Endothelial cell of umbilical vein (primary cell): ENCODE data around the gene GNB2. TPM values are rescaled to one million over a fixed set of nuclear protein-coding genes. Genes with fewer than 3 reads are reported as not detected.

Experiments used
- BruUV-seq: library from RNA; stranded (reverse); fragments of 400-500 nt; replicated peaks from 2 replicates; lab custom pipeline; 2021; lab: Mats Ljungman, UMichigan
- CTCF ChIA-PET: fragments of 300-600, 350-600 bp; sonication (Branson Sonifier 250); formaldehyde crosslinking; loops from one replicate; lab custom pipeline; 2021; ENCODE audit warnings: antibody characterized with exemption, inconsistent platforms; lab: Charles Lee
- POLR2A ChIA-PET: fragments of 300-600, 350-600 bp; sonication (Branson Sonifier 250); formaldehyde crosslinking; loops from one replicate; lab custom pipeline; 2021; ENCODE audit warnings: antibody characterized with exemption, inconsistent platforms; lab: Charles Lee
- DNase-seq: peaks from one replicate; pipeline ENCODE4 v3.0.0-alpha.2; 2011; ENCODE audit warnings: low read depth, low spot score
- FAIRE-seq: peaks from 2 replicates; lab custom pipeline; 2011; peaks lifted over from hg19 to GRCh38; lab: Jason Lieb, UNC
- H2AFZ ChIP-seq: 2 replicates; pipeline ENCODE4 v1.6.0; 2012; ENCODE audit warnings: low read depth, low read length, control low read depth, inconsistent platforms
- H3K27ac ChIP-seq: 2 replicates; pipeline ENCODE4 v1.5.1; 2011; ENCODE audit warnings: low read depth, mild to moderate bottlenecking, control low read depth, low read length, moderate library complexity; ENCODE audit not compliant: insufficient read depth
- H3K27me3 ChIP-seq, 2 experiments: 2 replicates each; pipeline versions ENCODE4 v1.6.0 to v1.6.1; 2011; ENCODE audit warnings: low read length in 2 of 2, mixed read lengths in 1 of 2; ENCODE audit not compliant: control insufficient read depth in 2 of 2, insufficient read depth in 2 of 2
- H3K36me3 ChIP-seq, 2 experiments: 2 replicates in 1 of 2; 3 replicates in 1 of 2; pipeline ENCODE4 v1.5.1; 2011; ENCODE audit warnings: low read length in 2 of 2, mild to moderate bottlenecking in 1 of 2, moderate library complexity in 1 of 2; ENCODE audit not compliant: control insufficient read depth in 2 of 2, insufficient read depth in 2 of 2; ENCODE audit errors: extremely low read depth in 1 of 2
- H3K4me1 ChIP-seq: 3 replicates; pipeline ENCODE4 v1.5.1; 2011; ENCODE audit warnings: mild to moderate bottlenecking, low read length; ENCODE audit not compliant: control insufficient read depth, insufficient read depth; ENCODE audit errors: extremely low read depth
- H3K4me2 ChIP-seq: 2 replicates; pipeline ENCODE4 v1.6.1; 2011; ENCODE audit warnings: low read length, control low read depth, mixed read lengths; ENCODE audit not compliant: insufficient read depth
- H3K4me3 ChIP-seq, 3 experiments: fragments of 200-600 bp in 1 of 3; sonication (generic), shearing (Covaris generic) in 1 of 3; replicated peaks in 1 of 3; 2 replicates each; pipeline ENCODE4 v1.5.1; 2011 to 2016; ENCODE audit warnings: control low read depth in 3 of 3, low read length in 3 of 3, mild to moderate bottlenecking in 2 of 3, inconsistent platforms in 1 of 3, low read depth in 1 of 3, moderate library complexity in 1 of 3; ENCODE audit not compliant: insufficient read depth in 1 of 3
- H3K79me2 ChIP-seq: 2 replicates; pipeline ENCODE4 v1.6.0; 2012; ENCODE audit warnings: low read length, inconsistent platforms; ENCODE audit not compliant: control insufficient read depth, insufficient read depth
- H3K9ac ChIP-seq: replicated peaks from 2 replicates; pipeline ENCODE3; 2011; ENCODE audit warnings: low read length, control low read depth; ENCODE audit not compliant: insufficient read depth; ENCODE audit errors: extremely low read depth
- H3K9me1 ChIP-seq: replicated peaks from 3 replicates; pipeline ENCODE4 v1.6.0; 2011; ENCODE audit warnings: mild to moderate bottlenecking, low read length; ENCODE audit not compliant: control insufficient read depth, insufficient read depth; ENCODE audit errors: extremely low read depth
- H3K9me3 ChIP-seq: replicated peaks from 2 replicates; pipeline ENCODE4 v1.5.1; 2012; ENCODE audit warnings: low read length, inconsistent platforms; ENCODE audit not compliant: control insufficient read depth, insufficient read depth
- H4K20me1 ChIP-seq: replicated peaks from 2 replicates; pipeline ENCODE3; 2011; ENCODE audit warnings: mild to moderate bottlenecking, low read length; ENCODE audit not compliant: control insufficient read depth, insufficient read depth; ENCODE audit errors: extremely low read depth
- CTCF ChIP-seq, 2 donors: IDR thresholded peaks; 1 replicate in 1 of 2; 2 replicates in 1 of 2; pipeline ENCODE4 v1.5.1; 2011; ENCODE audit warnings: low read length in 2 of 2, mild to moderate bottlenecking in 2 of 2, moderate library complexity in 2 of 2, control low read depth in 1 of 2, inconsistent platforms in 1 of 2, low read depth in 1 of 2; ENCODE audit not compliant: insufficient read depth in 1 of 2; ENCODE audit errors: extremely low read depth in 1 of 2
- EZH2 ChIP-seq: IDR thresholded peaks from 2 replicates; pipeline ENCODE4 v1.6.1; 2012; ENCODE audit warnings: borderline replicate concordance, low read depth, mild to moderate bottlenecking, moderate library complexity, low read length, inconsistent platforms; ENCODE audit not compliant: severe bottlenecking
- FOS ChIP-seq: IDR thresholded peaks from 2 replicates; pipeline ENCODE4 v1.6.1; 2011; ENCODE audit warnings: mild to moderate bottlenecking, low read length, moderate library complexity, borderline replicate concordance; ENCODE audit not compliant: insufficient read depth
- GATA2 ChIP-seq: IDR thresholded peaks from 2 replicates; pipeline ENCODE4 v1.7.0; 2011; ENCODE audit warnings: low read depth, mild to moderate bottlenecking, moderate library complexity, mixed read lengths, low read length; ENCODE audit not compliant: insufficient read length, insufficient read depth
- JUN ChIP-seq: IDR thresholded peaks from 2 replicates; pipeline ENCODE4 v1.6.1; 2011; ENCODE audit warnings: borderline replicate concordance, low read depth; ENCODE audit not compliant: insufficient read length, insufficient read depth
- MYC ChIP-seq: IDR thresholded peaks from one replicate; pipeline ENCODE4 v1.6.1; 2011; ENCODE audit warnings: mild to moderate bottlenecking, low read depth, low read length
- POLR2A ChIP-seq: IDR thresholded peaks from 2 replicates; pipeline ENCODE4 v1.6.1; 2012; ENCODE audit warnings: low read depth, mild to moderate bottlenecking, control low read depth, low read length
- POLR2AphosphoS5 ChIP-seq: IDR thresholded peaks from 2 replicates; pipeline ENCODE4 v1.6.1; 2012; ENCODE audit warnings: low read depth, mild to moderate bottlenecking, control low read depth, low read length, moderate library complexity; ENCODE audit not compliant: insufficient read depth
- dilution Hi-C: fragments of 300-500 bp; cut with MboI; formaldehyde crosslinking; loops from one replicate; pipeline ENCODE4 v1.15.0; 2019; ENCODE audit warnings: low sequenced_read_pairs; ENCODE audit not compliant: extremely low pct_ligation_motif_present
- intact Hi-C: fragments of 100-400 bp; cut with micrococcal nuclease; formaldehyde crosslinking; loops from one replicate; pipeline ENCODE4 v1.10.0; 2022
- polyA plus RNA-seq, 4 experiments: library from polyadenylated mRNA; depleted of rRNA in 3 of 4; stranded (reverse) in 3 of 4; unstranded in 1 of 4; fragments of >200 nt; gene quantifications; 2 replicates each; pipeline versions ENCODE4 v1.2.1 to v1.2.3, GENCODE V29; 2011 to 2012; ENCODE audit warnings: missing spikeins in 1 of 4
- total RNA-seq: library from RNA; stranded (reverse); gene quantifications from 2 replicates; pipeline ENCODE4 v1.2.3, GENCODE V29; 2021
- TF ChIP-seq, protein P1 (sequence below): IDR thresholded peaks from 2 replicates; pipeline ENCODE4 v1.6.1; 2011; ENCODE audit not compliant: insufficient read depth, insufficient read length

Gene GNB2
- total and polyA plus RNA-seq, 2 donors (not counting 3 experiments of a cell fraction or from before 2014, with no cell fraction given) = 297 to 433 TPM

- DNase-seq (no peak), FAIRE-seq (no peak)
- intact Hi-C loops (loop anchor here (2.0 kb wide), 1 partner anchor 79 kb away; no protein-coding TSS in a partner anchor), dilution Hi-C loops (no loop called here)
- Histone ChIP-seq H3K36me3 (peaks cover 9 to 71% of the 10 kb centered on the region in 2 experiments), H3K4me2 (no peak overlapping the region), H3K79me2 (peaks cover 4% of the 10 kb centered on the region), H3K4me3 (no peak overlapping the region), H3K4me1 (no peaks in the 10 kb centered on the region), H3K27ac (no peak overlapping the region), H3K9me1 (no peaks in the 10 kb centered on the region), H3K9me3 (no peaks in the 10 kb centered on the region), H4K20me1 (no peaks in the 10 kb centered on the region), H2AFZ (no peak overlapping the region), H3K9ac (no peak overlapping the region), H3K27me3 (no peaks in the 10 kb centered on the region)
- ChIA-PET CTCF (interaction anchor here (1.1 to 7.0 kb wide), 5 partner anchors 7 to 218 kb away, joined by 3 to 60 read pairs (median 4); no protein-coding TSS in a partner anchor), POLR2A (no interaction called here)
- no peak for TF ChIP-seq JUN
- no peak for TF ChIP-seq GATA2
- no peak for TF ChIP-seq FOS
- TF ChIP-seq POLR2A = no peak
- TF ChIP-seq, protein P1, sequence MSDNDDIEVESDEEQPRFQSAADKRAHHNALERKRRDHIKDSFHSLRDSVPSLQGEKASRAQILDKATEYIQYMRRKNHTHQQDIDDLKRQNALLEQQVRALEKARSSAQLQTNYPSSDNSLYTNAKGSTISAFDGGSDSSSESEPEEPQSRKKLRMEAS = no peak
- TF ChIP-seq POLR2AphosphoS5 = no peak
- TF ChIP-seq MYC = no peak
- no peak for TF ChIP-seq CTCF (IDR thresholded peaks at IDR 0.05; ENCODE audit: extremely low read depth in 1 of 2, insufficient read depth in 1 of 2, low read depth in 1 of 2, low read length in 2 of 2)
- TF ChIP-seq EZH2 = no peak
- no TSS peak for BruUV-seq
Measured at GRCh38 chr7:100683659-100684533, 10.4 kb downstream of the GNB2 start.
